MCF 10A (cell line): ENCODE measurements around the gene PABPC1L. TPM values are rescaled to one million over a fixed set of nuclear protein-coding genes. Genes with fewer than 3 reads are reported as not detected.
A peak's percentile ranks its signal among the peaks of the same experiment; 100 is the strongest.

Source experiments
- BruUV-seq: library from RNA; stranded (reverse); fragments of 400-500 nt; replicated peaks from 2 replicates; lab custom pipeline; 2021; lab: Mats Ljungman, UMichigan
- CTCF ChIA-PET: fragments of 300-600 bp; sonication (Branson Sonifier 250); formaldehyde crosslinking; extraction: SDS; loops from one replicate; lab custom pipeline; 2021; ENCODE audit warnings: antibody characterized with exemption, inconsistent platforms; lab: Yijun Ruan, JAX
- POLR2A ChIA-PET: fragments of 300-600, 350-650 bp; sonication (Branson Sonifier 250); formaldehyde crosslinking; extraction: SDS; loops from one replicate; lab custom pipeline; 2020; ENCODE audit warnings: antibody characterized with exemption, inconsistent platforms; lab: Yijun Ruan, JAX
- DNase-seq: peaks from one replicate; pipeline ENCODE4 v3.0.0-alpha.2; 2018; ENCODE audit not compliant: unreplicated experiment
- H3K27ac Mint-ChIP-seq: one replicate; pipeline ENCODE4 v1.8.0; 2022; ENCODE audit warnings: mild to moderate bottlenecking, low read depth, mixed read lengths; ENCODE audit not compliant: unreplicated experiment
- H3K27me3 Mint-ChIP-seq: one replicate; pipeline ENCODE4 v1.8.0; 2022; ENCODE audit warnings: mixed read lengths; ENCODE audit not compliant: insufficient read depth, unreplicated experiment
- H3K36me3 Mint-ChIP-seq: one replicate; pipeline ENCODE4 v1.8.0; 2022; ENCODE audit warnings: mild to moderate bottlenecking, moderate library complexity, mixed read lengths; ENCODE audit not compliant: insufficient read depth, unreplicated experiment
- H3K4me1 Mint-ChIP-seq: one replicate; pipeline ENCODE4 v1.8.0; 2022; ENCODE audit warnings: mixed read lengths; ENCODE audit not compliant: insufficient read depth, unreplicated experiment
- H3K4me3 Mint-ChIP-seq: one replicate; pipeline ENCODE4 v1.8.0; 2022; ENCODE audit warnings: mild to moderate bottlenecking, moderate library complexity, mixed read lengths; ENCODE audit not compliant: unreplicated experiment
- H3K9me3 Mint-ChIP-seq: one replicate; pipeline ENCODE4 v1.8.0; 2022; ENCODE audit warnings: mixed read lengths; ENCODE audit not compliant: unreplicated experiment
- intact Hi-C: fragments of 100-400 bp; cut with micrococcal nuclease; formaldehyde crosslinking; loops from 2 replicates; pipeline ENCODE4 v1.14.1; 2022
- total RNA-seq: library from RNA; stranded (reverse); gene quantifications from 2 replicates; pipeline ENCODE4 v1.2.3, GENCODE V29; 2022
- TF ChIP-seq, protein P1 (sequence below): fragments of 200-600 bp; IDR thresholded peaks from one replicate; pipeline ENCODE4 v1.8.0; 2022; ENCODE audit warnings: antibody characterized with exemption, mild to moderate bottlenecking; ENCODE audit not compliant: unreplicated experiment

Gene PABPC1L
- total RNA-seq, 1 experiment from 2014 or later, result 150 TPM

DNA sequence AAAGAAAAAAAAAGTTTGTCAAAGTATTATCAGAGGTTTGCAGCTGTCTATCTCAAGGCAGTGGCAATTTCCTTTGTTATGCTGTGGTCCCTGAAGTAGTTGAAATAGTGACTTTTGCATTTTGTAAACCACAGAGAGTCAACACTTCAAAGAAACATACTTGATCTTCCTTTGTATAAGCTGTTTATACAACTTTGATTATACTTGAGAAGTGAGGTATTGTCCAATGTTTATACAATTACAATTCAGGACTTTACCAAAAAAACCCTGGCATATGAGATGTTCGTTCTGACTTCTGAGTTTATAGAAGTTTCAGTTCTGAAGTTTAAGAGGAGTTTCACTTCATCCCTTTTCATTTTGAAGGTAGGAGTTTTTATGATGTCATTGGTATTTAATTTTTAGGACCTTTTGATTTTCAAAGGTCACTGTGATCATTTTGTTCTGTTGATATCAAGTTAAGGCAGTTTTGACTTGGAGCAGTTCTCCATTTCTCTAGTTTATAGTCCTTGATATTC lies 60.4 kb downstream of the PABPC1L start:
- ChIA-PET POLR2A (interaction anchor here (0.9 to 4.4 kb wide), 5 partner anchors 8 to 22 kb away, joined by 3 to 28 read pairs (median 3); partner anchors contain the start of gene TOMM34), CTCF (interaction anchor here (1.1 to 1.3 kb wide), 3 partner anchors 41 to 125 kb away, joined by 3 to 9 read pairs (median 3); no protein-coding TSS in a partner anchor)
- intact Hi-C loops, result no loop called here
- Mint-ChIP-seq H3K4me1 (peaks cover 54% of the 10 kb centered on the region), H3K9me3 (no peaks in the 10 kb centered on the region), H3K27me3 (no peaks in the 10 kb centered on the region), H3K36me3 (peaks cover 37% of the 10 kb centered on the region), H3K27ac (peak overlapping the region; percentile 59), H3K4me3 (no peak overlapping the region)
- TF ChIP-seq, protein P1, sequence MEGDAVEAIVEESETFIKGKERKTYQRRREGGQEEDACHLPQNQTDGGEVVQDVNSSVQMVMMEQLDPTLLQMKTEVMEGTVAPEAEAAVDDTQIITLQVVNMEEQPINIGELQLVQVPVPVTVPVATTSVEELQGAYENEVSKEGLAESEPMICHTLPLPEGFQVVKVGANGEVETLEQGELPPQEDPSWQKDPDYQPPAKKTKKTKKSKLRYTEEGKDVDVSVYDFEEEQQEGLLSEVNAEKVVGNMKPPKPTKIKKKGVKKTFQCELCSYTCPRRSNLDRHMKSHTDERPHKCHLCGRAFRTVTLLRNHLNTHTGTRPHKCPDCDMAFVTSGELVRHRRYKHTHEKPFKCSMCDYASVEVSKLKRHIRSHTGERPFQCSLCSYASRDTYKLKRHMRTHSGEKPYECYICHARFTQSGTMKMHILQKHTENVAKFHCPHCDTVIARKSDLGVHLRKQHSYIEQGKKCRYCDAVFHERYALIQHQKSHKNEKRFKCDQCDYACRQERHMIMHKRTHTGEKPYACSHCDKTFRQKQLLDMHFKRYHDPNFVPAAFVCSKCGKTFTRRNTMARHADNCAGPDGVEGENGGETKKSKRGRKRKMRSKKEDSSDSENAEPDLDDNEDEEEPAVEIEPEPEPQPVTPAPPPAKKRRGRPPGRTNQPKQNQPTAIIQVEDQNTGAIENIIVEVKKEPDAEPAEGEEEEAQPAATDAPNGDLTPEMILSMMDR, result no peak
- no peak for DNase-seq
- BruUV-seq, result no TSS peak

DNA sequence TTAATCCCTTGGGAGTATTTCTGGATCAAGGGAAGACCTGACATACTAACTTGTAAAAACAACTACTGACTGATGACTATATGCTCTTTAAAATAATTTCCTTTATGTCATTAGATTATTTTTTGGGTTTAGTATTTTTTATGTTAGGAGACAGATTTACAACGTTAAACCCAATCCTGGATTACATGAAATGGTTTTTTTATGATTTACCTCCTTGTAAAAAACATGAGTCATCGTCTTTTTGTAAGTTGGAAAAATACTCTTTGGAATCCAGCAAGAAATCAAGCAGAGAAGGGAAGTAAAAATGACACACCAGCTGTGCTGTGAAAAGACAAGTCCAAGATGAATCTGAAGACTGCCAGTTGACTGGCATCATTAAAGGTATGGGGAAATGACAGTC lies 63.2 kb downstream of the PABPC1L start:
- TF ChIP-seq, protein P1, result no peak
- no peak overlapping the region for H3K4me3 Mint-ChIP-seq
- H3K36me3 Mint-ChIP-seq, result peaks cover 57% of the 10 kb centered on the region
- peak overlapping the region; percentile 71 for H3K27ac Mint-ChIP-seq
- peak; percentile 34 for DNase-seq
- peaks cover 38% of the 10 kb centered on the region for H3K4me1 Mint-ChIP-seq
- no peaks in the 10 kb centered on the region for H3K9me3 Mint-ChIP-seq
- H3K27me3 Mint-ChIP-seq, result no peaks in the 10 kb centered on the region
- ChIA-PET POLR2A (interaction anchor here (0.9 to 4.4 kb wide), 3 partner anchors 9 to 98 kb away, joined by 3 to 28 read pairs (median 5); partner anchors contain the start of gene TOMM34), CTCF (no interaction called here)
- intact Hi-C loops, result no loop called here
- no TSS peak for BruUV-seq

DNA sequence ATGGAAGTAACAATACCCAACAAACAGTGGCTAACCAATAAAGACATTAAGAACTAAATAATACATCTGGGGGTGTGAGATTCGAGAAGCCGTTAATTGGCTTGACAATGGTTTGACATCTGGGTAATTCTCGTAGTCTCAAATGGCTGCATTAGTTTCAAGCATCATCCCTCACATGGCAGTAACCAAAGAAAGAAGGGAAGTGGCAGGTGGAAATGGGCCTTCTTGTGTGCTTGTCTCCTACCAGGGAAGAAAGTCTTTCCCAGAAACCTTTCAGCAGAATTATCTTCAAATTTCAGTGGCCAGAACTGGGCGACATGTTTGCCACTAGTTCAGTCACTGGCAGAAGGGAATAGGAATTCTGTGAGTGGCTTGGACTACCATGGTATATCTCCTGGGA lies 66.8 kb downstream of the PABPC1L start:
- peaks cover 18% of the 10 kb centered on the region for H3K4me1 Mint-ChIP-seq
- CTCF ChIA-PET, result interaction anchor here (1.3 to 2.2 kb wide), 2 partner anchors 11 to 17 kb away, joined by 3 to 9 read pairs; partner anchors contain the start of gene STK4
- TF ChIP-seq, protein P1, result no peak
- H3K9me3 Mint-ChIP-seq, result no peaks in the 10 kb centered on the region
- no peaks in the 10 kb centered on the region for H3K27me3 Mint-ChIP-seq
- H3K36me3 Mint-ChIP-seq, result peaks cover 77% of the 10 kb centered on the region
- no peak overlapping the region for H3K27ac Mint-ChIP-seq
- no peak for DNase-seq
- BruUV-seq, result no TSS peak
- no peak overlapping the region for H3K4me3 Mint-ChIP-seq
- POLR2A ChIA-PET, result interaction anchor here (2.5 kb wide), 1 partner anchor 16 kb away, joined by 10 read pairs; the partner anchor contains the start of gene TOMM34
- intact Hi-C loops, result no loop called here

DNA sequence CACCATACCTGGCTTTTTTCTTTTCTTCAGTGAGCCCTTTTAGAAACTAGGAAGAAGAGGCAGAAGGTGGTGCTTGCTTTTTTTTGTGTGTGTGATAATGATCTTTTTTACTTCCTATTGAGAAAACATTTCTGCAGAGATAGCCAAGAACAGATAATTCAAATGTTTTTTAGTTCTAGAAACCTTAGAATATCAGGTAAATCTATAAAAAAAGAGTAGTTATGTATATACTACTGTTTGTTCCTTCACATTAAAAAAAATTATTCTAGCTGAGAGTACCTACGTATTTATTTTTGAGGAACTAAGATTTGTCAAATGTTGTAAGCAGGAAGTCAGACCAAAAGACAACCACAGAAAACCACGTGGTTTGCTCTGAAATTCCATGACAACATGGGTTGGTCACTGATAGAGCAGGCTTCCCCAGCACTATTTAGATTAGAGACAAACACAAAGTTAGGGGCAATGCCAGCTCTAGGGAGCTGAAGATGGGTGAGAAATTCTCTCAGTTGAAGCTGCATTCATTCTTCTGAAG lies 69.3 kb downstream of the PABPC1L start:
- Mint-ChIP-seq H3K4me1 (peaks cover 8% of the 10 kb centered on the region), H3K27ac (no peak overlapping the region), H3K36me3 (peaks cover 74% of the 10 kb centered on the region), H3K4me3 (no peak overlapping the region), H3K9me3 (no peaks in the 10 kb centered on the region), H3K27me3 (no peaks in the 10 kb centered on the region)
- CTCF ChIA-PET, result interaction anchor here (1.2 to 2.0 kb wide), 4 partner anchors 101 to 315 kb away, joined by 3 to 7 read pairs (median 4); no protein-coding TSS in a partner anchor
- TF ChIP-seq, protein P1, result no peak
- intact Hi-C loops, result no loop called here
- POLR2A ChIA-PET, result interaction anchor here (1.0 to 2.8 kb wide), 4 partner anchors 9 to 19 kb away, joined by 3 to 15 read pairs (median 8); partner anchors contain the start of genes STK4 and TOMM34
- no peak for DNase-seq
- BruUV-seq, result no TSS peak
